ENCODE measurements around the gene EFNA5.

Gene EFNA5

GRCh38 chr5:107542831-107543231 is 127.9 kb downstream of the EFNA5 start:
- DNase-seq, result peak; percentile 51

- DNase-seq, result peak; percentile 84
Observed at GRCh38 chr5:107542428-107542827, 128.3 kb downstream of the EFNA5 start.

- DNase-seq, result no peak
Observed at GRCh38 chr5:107541400-107541799, 129.3 kb downstream of the EFNA5 start.

- DNase-seq, result no peak
Observed at GRCh38 chr5:107539726-107540330, 130.9 kb downstream of the EFNA5 start.

- DNase-seq, result no peak
Observed at GRCh38 chr5:107538805-107539445, 131.8 kb downstream of the EFNA5 start.

GRCh38 chr5:107538331-107538730 is 132.4 kb downstream of the EFNA5 start:
- DNase-seq, result peak; percentile 28

- no peak for DNase-seq
Observed at GRCh38 chr5:107535849-107536248, 134.9 kb downstream of the EFNA5 start.

- no peak for DNase-seq
Observed at GRCh38 chr5:107533910-107534876, 136.5 kb downstream of the EFNA5 start.

- DNase-seq, result no peak
Observed at GRCh38 chr5:107532916-107533315, 137.8 kb downstream of the EFNA5 start.

- DNase-seq, result no peak
Observed at GRCh38 chr5:107532169-107532878, 138.4 kb downstream of the EFNA5 start.

GRCh38 chr5:107531308-107531707 is 139.4 kb downstream of the EFNA5 start:
- no peak for DNase-seq

GRCh38 chr5:107529618-107530017 is 141.1 kb downstream of the EFNA5 start:
- DNase-seq, result no peak

GRCh38 chr5:107526270-107526937 is 144.3 kb downstream of the EFNA5 start:
- no peak for DNase-seq

GRCh38 chr5:107524111-107524510 is 146.6 kb downstream of the EFNA5 start:
- no peak for DNase-seq

GRCh38 chr5:107523029-107523680 is 147.6 kb downstream of the EFNA5 start:
- no peak for DNase-seq

GRCh38 chr5:107522456-107522855 is 148.3 kb downstream of the EFNA5 start:
- DNase-seq, result no peak

- peak; percentile 24 for DNase-seq
Observed at GRCh38 chr5:107519900-107520354, 150.8 kb downstream of the EFNA5 start.

- no peak for DNase-seq
Observed at GRCh38 chr5:107518616-107519015, 152.1 kb downstream of the EFNA5 start.

GRCh38 chr5:107518190-107518589 is 152.5 kb downstream of the EFNA5 start:
- DNase-seq, result no peak

GRCh38 chr5:107517185-107518033 is 153.3 kb downstream of the EFNA5 start:
- DNase-seq, result no peak

Data from fibroblast of skin of abdomen (primary cell).